GM18502 (cell line): ENCODE measurements around the gene C4A.
"Not testable (repeated sequence)": the region's sequence is repeated elsewhere in the genome, so short reads cannot be mapped to it uniquely, and the experiment has no call there.

ENCODE experiments used
- ATAC-seq: cut with Tn5 transposase; IDR thresholded peaks from one replicate; pipeline ENCODE4 v1.9.1; 2021; ENCODE audit warnings: mild to moderate bottlenecking; ENCODE audit not compliant: unreplicated experiment, poor library complexity

Gene C4A

GRCh38 chr6:32013738-32014137 lies 31.9 kb downstream of the C4A start:
- not testable (repeated sequence) for ATAC-seq

DNA sequence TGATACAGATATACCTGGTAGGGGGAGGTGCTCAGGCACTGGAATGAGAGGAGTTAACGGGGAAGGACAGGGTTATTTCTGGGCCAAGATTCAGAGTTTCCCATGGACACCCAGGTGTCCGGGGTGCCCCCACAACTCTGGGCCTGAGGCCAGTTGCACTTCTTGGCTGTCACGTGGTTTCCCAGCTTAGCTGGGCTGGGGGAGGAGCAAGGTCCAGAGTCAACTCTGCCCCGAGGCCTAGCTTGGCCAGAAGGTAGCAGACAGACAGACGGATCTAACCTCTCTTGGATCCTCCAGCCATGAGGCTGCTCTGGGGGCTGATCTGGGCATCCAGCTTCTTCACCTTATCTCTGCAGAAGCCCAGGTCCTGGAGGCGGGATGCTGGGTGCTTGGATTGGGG lies 32.7 kb downstream of the C4A start, which contains the start of gene C4B:
TSS of gene C4B (plus strand) at position 249 of the 400 bp plus-strand sequence. CDS start at position 300, 51 bp downstream.
- not testable (repeated sequence) for ATAC-seq

GRCh38 chr6:32022100-32022499 lies 40.2 kb downstream of the C4A start:
- ATAC-seq: not testable (repeated sequence)

DNA sequence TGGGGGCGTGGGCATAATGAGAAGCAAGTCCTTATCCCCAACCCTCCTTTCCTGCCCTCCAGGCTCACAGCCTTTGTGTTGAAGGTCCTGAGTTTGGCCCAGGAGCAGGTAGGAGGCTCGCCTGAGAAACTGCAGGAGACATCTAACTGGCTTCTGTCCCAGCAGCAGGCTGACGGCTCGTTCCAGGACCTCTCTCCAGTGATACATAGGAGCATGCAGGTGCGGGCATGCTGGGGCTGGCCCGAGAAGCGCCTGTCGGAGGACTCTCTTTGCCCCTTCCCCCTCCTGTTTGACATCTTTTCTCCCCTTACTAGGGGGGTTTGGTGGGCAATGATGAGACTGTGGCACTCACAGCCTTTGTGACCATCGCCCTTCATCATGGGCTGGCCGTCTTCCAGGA lies 46.8 kb downstream of the C4A start:
- not testable (repeated sequence) for ATAC-seq

- ATAC-seq: not testable (repeated sequence)
Observed at GRCh38 chr6:32029553-32029952, 47.7 kb downstream of the C4A start.

GRCh38 chr6:32035283-32036013 lies 53.6 kb downstream of the C4A start:
- ATAC-seq: not testable (repeated sequence)

GRCh38 chr6:32037136-32037535 lies 55.3 kb downstream of the C4A start:
- ATAC-seq: not testable (repeated sequence)

DNA sequence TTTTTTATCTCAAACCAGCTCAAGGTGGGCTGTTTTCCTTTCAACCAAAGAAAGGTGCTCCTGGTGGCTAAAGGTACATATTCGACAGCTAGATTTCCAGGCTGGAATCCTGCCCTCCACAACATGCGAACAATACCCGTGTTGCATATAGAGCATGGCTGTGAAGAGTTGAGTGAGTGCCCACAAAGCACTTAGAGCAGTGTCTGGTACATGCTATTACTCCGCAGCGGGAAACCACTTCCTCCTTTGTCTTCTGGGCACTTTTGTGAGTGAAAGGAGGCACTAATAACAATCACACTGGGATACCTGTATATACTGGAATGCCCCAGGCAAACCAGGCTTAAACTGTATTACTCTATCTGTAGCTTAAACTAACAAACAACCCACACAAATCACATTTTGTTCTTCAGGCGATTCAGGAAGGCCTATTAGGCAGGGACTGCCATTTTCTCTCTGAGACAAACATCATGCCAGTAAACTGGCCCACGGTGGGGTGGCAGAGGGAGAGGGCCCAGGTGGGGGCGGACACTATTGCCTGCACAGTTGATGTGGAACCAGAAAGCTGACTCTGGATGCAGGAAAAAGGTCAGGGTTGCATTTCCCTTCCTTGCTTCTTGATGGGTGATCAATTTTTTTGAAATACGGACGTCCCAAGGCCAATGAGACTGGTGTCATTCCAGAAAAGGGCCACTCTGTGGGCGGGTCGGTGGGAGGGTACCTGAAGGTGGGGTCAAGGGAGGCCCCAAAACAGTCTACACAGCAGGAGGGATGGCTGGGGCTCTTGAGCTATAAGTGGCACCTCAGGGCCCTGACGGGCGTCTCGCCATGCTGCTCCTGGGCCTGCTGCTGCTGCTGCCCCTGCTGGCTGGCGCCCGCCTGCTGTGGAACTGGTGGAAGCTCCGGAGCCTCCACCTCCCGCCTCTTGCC lies 56.0 kb downstream of the C4A start, which contains the start of gene CYP21A2:
TSS of gene CYP21A2 (plus strand) at position 818 of the 927 bp plus-strand sequence. CDS start at position 826, 8 bp downstream.
- ATAC-seq: not testable (repeated sequence)

DNA sequence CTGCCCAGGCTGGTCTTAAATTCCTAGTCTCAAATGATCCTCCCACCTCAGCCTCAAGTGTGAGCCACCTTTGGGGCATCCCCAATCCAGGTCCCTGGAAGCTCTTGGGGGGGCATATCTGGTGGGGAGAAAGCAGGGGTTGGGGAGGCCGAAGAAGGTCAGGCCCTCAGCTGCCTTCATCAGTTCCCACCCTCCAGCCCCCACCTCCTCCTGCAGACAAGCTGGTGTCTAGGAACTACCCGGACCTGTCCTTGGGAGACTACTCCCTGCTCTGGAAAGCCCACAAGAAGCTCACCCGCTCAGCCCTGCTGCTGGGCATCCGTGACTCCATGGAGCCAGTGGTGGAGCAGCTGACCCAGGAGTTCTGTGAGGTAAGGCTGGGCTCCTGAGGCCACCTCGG lies 57.0 kb downstream of the C4A start:
- ATAC-seq: not testable (repeated sequence)

GRCh38 chr6:32039321-32040274 lies 57.7 kb downstream of the C4A start:
- not testable (repeated sequence) for ATAC-seq

DNA sequence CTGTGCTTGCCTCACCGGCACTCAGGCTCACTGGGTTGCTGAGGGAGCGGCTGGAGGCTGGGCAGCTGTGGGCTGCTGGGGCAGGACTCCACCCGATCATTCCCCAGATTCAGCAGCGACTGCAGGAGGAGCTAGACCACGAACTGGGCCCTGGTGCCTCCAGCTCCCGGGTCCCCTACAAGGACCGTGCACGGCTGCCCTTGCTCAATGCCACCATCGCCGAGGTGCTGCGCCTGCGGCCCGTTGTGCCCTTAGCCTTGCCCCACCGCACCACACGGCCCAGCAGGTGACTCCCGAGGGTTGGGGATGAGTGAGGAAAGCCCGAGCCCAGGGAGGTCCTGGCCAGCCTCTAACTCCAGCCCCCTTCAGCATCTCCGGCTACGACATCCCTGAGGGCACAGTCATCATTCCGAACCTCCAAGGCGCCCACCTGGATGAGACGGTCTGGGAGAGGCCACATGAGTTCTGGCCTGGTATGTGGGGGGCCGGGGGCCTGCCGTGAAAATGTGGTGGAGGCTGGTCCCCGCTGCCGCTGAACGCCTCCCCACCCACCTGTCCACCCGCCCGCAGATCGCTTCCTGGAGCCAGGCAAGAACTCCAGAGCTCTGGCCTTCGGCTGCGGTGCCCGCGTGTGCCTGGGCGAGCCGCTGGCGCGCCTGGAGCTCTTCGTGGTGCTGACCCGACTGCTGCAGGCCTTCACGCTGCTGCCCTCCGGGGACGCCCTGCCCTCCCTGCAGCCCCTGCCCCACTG lies 58.6 kb downstream of the C4A start:
- ATAC-seq: not testable (repeated sequence)

- ATAC-seq: not testable (repeated sequence)
Observed at GRCh38 chr6:32041050-32041321, 59.1 kb downstream of the C4A start.

DNA sequence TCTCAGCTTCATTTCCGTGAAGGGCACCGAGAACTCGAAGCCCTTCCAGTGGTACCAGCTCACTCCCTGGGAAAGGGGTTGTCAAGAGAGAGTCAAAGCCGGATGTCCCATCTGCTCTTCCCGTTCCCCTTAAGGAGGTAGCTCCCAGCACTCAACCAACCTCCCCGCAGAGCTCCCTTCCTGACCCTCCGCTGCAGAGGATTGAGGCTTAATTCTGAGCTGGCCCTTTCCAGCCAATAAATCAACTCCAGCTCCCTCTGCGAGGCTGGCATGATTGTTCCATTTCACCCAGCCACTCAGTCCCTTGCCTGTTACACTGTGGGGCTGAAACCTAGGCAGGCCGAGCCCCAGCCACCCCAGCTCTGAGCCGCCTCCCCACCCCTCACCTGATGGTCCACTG lies 59.5 kb downstream of the C4A start:
- ATAC-seq: not testable (repeated sequence)

DNA sequence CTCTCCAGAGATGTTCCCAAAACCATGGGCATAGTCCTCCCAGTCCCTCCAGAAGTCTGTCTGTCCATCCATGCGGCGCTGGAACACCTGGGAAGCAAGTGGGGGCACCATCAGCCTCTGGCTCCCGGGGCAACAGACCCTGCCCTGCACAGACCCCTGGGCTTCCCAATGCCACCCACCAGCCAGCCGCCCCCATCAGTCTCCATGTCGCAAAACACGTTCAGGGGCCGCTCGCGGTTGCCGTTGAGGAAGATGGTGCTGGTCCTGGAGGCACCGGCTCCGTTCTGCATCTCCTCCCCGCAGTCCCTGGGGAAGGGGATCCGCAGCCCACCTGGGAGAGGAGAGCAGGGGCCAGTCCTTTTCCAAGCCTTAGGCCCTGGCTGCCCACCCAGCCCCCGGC lies 60.4 kb downstream of the C4A start:
- not testable (repeated sequence) for ATAC-seq

DNA sequence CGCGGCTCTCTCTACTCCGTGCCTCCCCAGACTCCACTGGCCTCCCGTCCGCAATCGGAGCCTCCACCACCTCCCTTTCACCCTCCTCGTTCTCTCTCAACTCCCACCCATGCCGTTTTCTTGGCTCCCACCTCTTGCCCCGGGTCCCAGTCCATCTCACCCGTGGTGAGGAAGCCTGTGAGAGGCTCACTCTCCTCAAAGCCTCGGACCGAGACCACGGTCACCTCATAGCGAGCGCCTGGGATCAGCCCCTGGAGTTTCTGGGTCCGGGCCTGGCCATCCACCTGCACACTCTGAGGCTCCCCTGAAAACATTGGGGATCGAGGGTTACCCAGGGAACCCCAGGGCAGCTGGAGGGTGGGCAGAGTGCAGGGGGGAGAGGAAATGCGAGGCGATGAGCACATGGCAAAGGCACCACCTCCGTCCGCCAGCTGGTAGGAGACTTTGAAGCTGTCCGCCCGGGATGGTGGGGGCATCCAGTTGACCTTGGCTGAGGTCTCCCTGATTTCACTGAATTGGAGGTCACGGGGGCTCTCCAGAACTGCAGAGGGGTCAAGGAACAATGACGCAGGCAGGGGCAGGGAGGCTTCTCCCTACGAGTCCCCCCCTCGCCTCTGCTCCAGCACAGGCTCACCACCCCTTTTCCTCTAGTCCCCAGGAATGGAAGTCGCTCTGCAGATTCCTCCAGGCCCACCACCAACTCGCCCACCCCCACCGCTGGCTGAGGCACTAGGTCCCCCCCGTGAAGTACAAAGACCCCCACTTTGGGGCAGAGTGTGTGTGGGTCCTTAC lies 61.9 kb downstream of the C4A start:
- not testable (repeated sequence) for ATAC-seq

GRCh38 chr6:32044916-32045315 lies 63.1 kb downstream of the C4A start:
- ATAC-seq: not testable (repeated sequence)

GRCh38 chr6:32045811-32046449 lies 64.1 kb downstream of the C4A start:
- no peak for ATAC-seq

- no peak for ATAC-seq
Observed at GRCh38 chr6:32046450-32047083, 64.7 kb downstream of the C4A start.
